HCT116 (cell line): ENCODE data around the gene COL2A1. TPM values are rescaled to one million over a fixed set of nuclear protein-coding genes. Genes with fewer than 3 reads are reported as not detected.

Source experiments
- ATAC-seq: fragments of 200-7000 bp; cut with Tn5 transposase; 2 replicates; pipeline ENCODE4 v1.9.1; 2020; ENCODE audit warnings: mild to moderate bottlenecking, moderate library complexity
- BruUV-seq: library from RNA; stranded (reverse); fragments of 400-500 nt; replicated peaks from 2 replicates; lab custom pipeline; 2021; lab: Mats Ljungman, UMichigan
- CTCF ChIA-PET: fragments of 300-600 bp; sonication (Branson Sonifier 250); formaldehyde crosslinking; loops from one replicate; lab custom pipeline; 2021; ENCODE audit warnings: antibody characterized with exemption; lab: Charles Lee
- POLR2A ChIA-PET: fragments of 300-600, 350-600 bp; sonication (Branson Sonifier 250); formaldehyde crosslinking; loops from one replicate; lab custom pipeline; 2021; ENCODE audit warnings: antibody characterized with exemption; lab: Charles Lee
- RAD21 ChIA-PET, 2 experiments: fragments of 300-600 bp; sonication (Branson Sonifier 250); formaldehyde crosslinking; loops; one replicate each; lab custom pipeline; 2023; ENCODE audit warnings: low total read pairs in 2 of 2; ENCODE audit not compliant: uncharacterized antibody in 2 of 2, unreplicated experiment in 2 of 2, low non-redundant PET in 1 of 2; lab: Charles Lee
- DNase-seq: peaks from one replicate; pipeline ENCODE4 v3.0.0-alpha.2; 2010; ENCODE audit warnings: low read depth, low spot score
- H2AFZ ChIP-seq: fragments of 200-600 bp; shearing (Covaris generic), sonication (generic); 2 replicates; pipeline ENCODE4 v1.6.1; 2017; ENCODE audit warnings: low read depth, mixed run types, mixed read lengths, antibody characterized with exemption, low read length; ENCODE audit not compliant: poor library complexity, severe bottlenecking
- H3K27ac ChIP-seq: 2 replicates; pipeline ENCODE4 v1.5.1; 2012; ENCODE audit warnings: low read depth, low read length
- H3K27me3 ChIP-seq: fragments of 200-600 bp; sonication (generic); 2 replicates; pipeline ENCODE4 v1.6.1; 2016; ENCODE audit warnings: mixed run types, low read length, mixed read lengths; ENCODE audit not compliant: insufficient read depth
- H3K36me3 ChIP-seq, 2 experiments: fragments of 200-500 bp in 1 of 2; fragments of 200-600 bp in 1 of 2; sonication (Bioruptor generic) in 1 of 2; sonication (generic) in 1 of 2; 2 replicates each; pipeline versions ENCODE4 v1.5.1 to v1.6.1; 2014 to 2016; ENCODE audit warnings: low read length in 2 of 2, inconsistent platforms in 1 of 2, mixed read lengths in 1 of 2, mixed run types in 1 of 2; ENCODE audit not compliant: insufficient read depth in 2 of 2, control insufficient read depth in 1 of 2
- H3K4me1 ChIP-seq, 2 experiments: fragments of 200-600 bp in 1 of 2; sonication (generic) in 1 of 2; 2 replicates each; pipeline versions ENCODE4 v1.5.1 to v1.6.1; 2012 to 2017; ENCODE audit warnings: low read length in 2 of 2, inconsistent platforms in 1 of 2, mild to moderate bottlenecking in 1 of 2, mixed read lengths in 1 of 2, mixed run types in 1 of 2, moderate library complexity in 1 of 2; ENCODE audit not compliant: insufficient read depth in 2 of 2, control insufficient read depth in 1 of 2
- H3K4me2 ChIP-seq: fragments of 200-600 bp; sonication (generic); 2 replicates; pipeline ENCODE4 v1.6.1; 2017; ENCODE audit warnings: mixed run types, low read length, mixed read lengths
- H3K4me3 ChIP-seq, 2 experiments: fragments of 200-600 bp in 1 of 2; sonication (generic) in 1 of 2; replicated peaks in 1 of 2; 2 replicates each; pipeline ENCODE4 v1.5.1; 2011 to 2016; ENCODE audit warnings: low read length in 2 of 2, control low read depth in 1 of 2, low read depth in 1 of 2, mild to moderate bottlenecking in 1 of 2, mixed read lengths in 1 of 2, mixed run types in 1 of 2
- H3K79me2 ChIP-seq: fragments of 200-600 bp; sonication (generic); 2 replicates; pipeline ENCODE4 v1.6.1; 2017; ENCODE audit warnings: mild to moderate bottlenecking, mixed run types, low read length, moderate library complexity, mixed read lengths; ENCODE audit not compliant: insufficient read depth
- H3K9ac ChIP-seq: fragments of 200-600 bp; sonication (generic); 2 replicates; pipeline ENCODE4 v1.6.1; 2016; ENCODE audit warnings: low read length, mixed read lengths
- H3K9me2 ChIP-seq: fragments of 200-600 bp; sonication (generic), shearing (Covaris generic); 2 replicates; pipeline ENCODE4 v1.6.1; 2017; ENCODE audit warnings: mixed run types, mild to moderate bottlenecking, moderate library complexity; ENCODE audit not compliant: insufficient read depth
- H3K9me3 ChIP-seq, 2 experiments: fragments of 200-500 bp in 1 of 2; fragments of 200-600 bp in 1 of 2; sonication (Bioruptor generic) in 1 of 2; sonication (generic) in 1 of 2; 2 replicates each; pipeline ENCODE4 v1.6.1; 2014 to 2017; ENCODE audit warnings: low read length in 2 of 2, mixed read lengths in 2 of 2, inconsistent platforms in 1 of 2, low read depth in 1 of 2, mild to moderate bottlenecking in 1 of 2, mixed run types in 1 of 2, moderate library complexity in 1 of 2; ENCODE audit not compliant: control insufficient read depth in 1 of 2, insufficient read depth in 1 of 2
- H4K20me1 ChIP-seq: fragments of 200-600 bp; sonication (generic), shearing (Covaris generic); 2 replicates; pipeline ENCODE4 v1.6.1; 2017; ENCODE audit warnings: mixed run types, mild to moderate bottlenecking, moderate library complexity; ENCODE audit not compliant: insufficient read depth
- CBX3 ChIP-seq: IDR thresholded peaks from 2 replicates; pipeline ENCODE4 v1.6.1; 2012; ENCODE audit warnings: low read depth
- EGR1 ChIP-seq: IDR thresholded peaks from 2 replicates; pipeline ENCODE4 v1.6.1; 2012; ENCODE audit warnings: low read depth
- ELF1 ChIP-seq: IDR thresholded peaks from 2 replicates; pipeline ENCODE4 v1.6.1; 2012; ENCODE audit warnings: low read depth, borderline replicate concordance
- EZH2 ChIP-seq: fragments of 200-600 bp; sonication (generic); IDR thresholded peaks from 2 replicates; pipeline ENCODE4 v1.6.1; 2017; ENCODE audit warnings: antibody characterized with exemption, mixed run types
- EZH2phosphoT487 ChIP-seq: fragments of 200-600 bp; IDR thresholded peaks from 2 replicates; pipeline ENCODE4 v1.6.1; 2018; ENCODE audit warnings: antibody characterized with exemption, borderline replicate concordance
- FOSL1 ChIP-seq: IDR thresholded peaks from 2 replicates; pipeline ENCODE4 v1.6.1; 2012; ENCODE audit warnings: low read depth
- JUND ChIP-seq: IDR thresholded peaks from 2 replicates; pipeline ENCODE4 v1.6.1; 2012
- MAX ChIP-seq: IDR thresholded peaks from 2 replicates; pipeline ENCODE4 v1.6.1; 2012
- POLR2A ChIP-seq: IDR thresholded peaks from 2 replicates; pipeline ENCODE4 v1.7.0; 2011; ENCODE audit warnings: borderline replicate concordance; ENCODE audit not compliant: insufficient read depth, insufficient read length; ENCODE audit errors: extremely low read depth
- POLR2AphosphoS5 ChIP-seq: IDR thresholded peaks from 2 replicates; pipeline ENCODE4 v1.6.1; 2011; ENCODE audit warnings: mild to moderate bottlenecking, low read depth, low read length, moderate library complexity
- RAD21 ChIP-seq: IDR thresholded peaks from 2 replicates; pipeline ENCODE4 v1.6.1; 2012; ENCODE audit warnings: low read depth, mild to moderate bottlenecking
- REST ChIP-seq: IDR thresholded peaks from 2 replicates; pipeline ENCODE4 v1.6.1; 2012; ENCODE audit warnings: low read depth
- SIN3A ChIP-seq: IDR thresholded peaks from 2 replicates; pipeline ENCODE4 v1.6.1; 2012; ENCODE audit warnings: low read depth
- SP1 ChIP-seq: IDR thresholded peaks from 2 replicates; pipeline ENCODE4 v1.6.1; 2012; ENCODE audit warnings: low read depth
- SRF ChIP-seq: IDR thresholded peaks from 2 replicates; pipeline ENCODE4 v1.6.1; 2012; ENCODE audit warnings: low read depth
- TCF7L2 ChIP-seq: IDR thresholded peaks from 2 replicates; pipeline ENCODE4 v1.7.0; 2011; ENCODE audit warnings: borderline replicate concordance, inconsistent platforms; ENCODE audit not compliant: insufficient read depth, insufficient read length; ENCODE audit errors: extremely low read depth
- YY1 ChIP-seq: IDR thresholded peaks from 2 replicates; pipeline ENCODE4 v1.6.1; 2011; ENCODE audit warnings: low read length, low read depth, moderate library complexity, mild to moderate bottlenecking; ENCODE audit not compliant: insufficient replicate concordance; ENCODE audit errors: extremely low read depth
- ZFX ChIP-seq: fragments of 450-650 bp; IDR thresholded peaks from 2 replicates; pipeline ENCODE4 v1.6.1; 2017
- ZNF274 ChIP-seq: fragments of 200-500 bp; sonication (Bioruptor generic); IDR thresholded peaks from 2 replicates; pipeline ENCODE4 v1.6.1; 2014; ENCODE audit warnings: mild to moderate bottlenecking, low read depth, low read length, inconsistent platforms
- intact Hi-C: fragments of 100-400 bp; cut with micrococcal nuclease; formaldehyde crosslinking; loops from 2 replicates; pipeline ENCODE4 v1.10.0; 2022
- total RNA-seq: library from RNA; stranded (reverse); gene quantifications from one replicate; pipeline ENCODE4 v1.2.1, GENCODE V29; 2021; ENCODE audit not compliant: unreplicated experiment
- TF ChIP-seq, protein P1 (sequence below): IDR thresholded peaks from 2 replicates; pipeline ENCODE4 v1.6.1; 2012

The COL2A1 gene
- total RNA-seq, 1 experiment from 2014 or later: 0.22 TPM

- H3K9me3 ChIP-seq: no peaks in the 10 kb centered on the region
- no peak overlapping the region for H2AFZ ChIP-seq
- ChIA-PET RAD21 (no interaction called here), CTCF (no interaction called here), POLR2A (no interaction called here)
- no peaks in the 10 kb centered on the region for H3K9me2 ChIP-seq
- no peaks in the 10 kb centered on the region for H3K79me2 ChIP-seq
- H3K4me1 ChIP-seq: no peaks in the 10 kb centered on the region
- H3K27ac ChIP-seq: no peak overlapping the region
- H3K4me3 ChIP-seq: no peak overlapping the region
- H3K36me3 ChIP-seq: peaks cover 21 to 22% of the 10 kb centered on the region in 2 experiments
- H4K20me1 ChIP-seq: no peaks in the 10 kb centered on the region
- ATAC-seq: no peak
- no TSS peak for BruUV-seq
- no peak overlapping the region for H3K4me2 ChIP-seq
- no peak overlapping the region for H3K9ac ChIP-seq
- DNase-seq: no peak
- no peaks in the 10 kb centered on the region for H3K27me3 ChIP-seq
- intact Hi-C loops: no loop called here
- TF ChIP-seq EGR1: no peak
- TF ChIP-seq SP1: no peak
- TF ChIP-seq MAX: no peak
- no peak for TF ChIP-seq SIN3A
- TF ChIP-seq ZFX: no peak
- no peak for TF ChIP-seq TCF7L2
- TF ChIP-seq ELF1: no peak
- TF ChIP-seq RAD21: no peak
- TF ChIP-seq, protein P1, sequence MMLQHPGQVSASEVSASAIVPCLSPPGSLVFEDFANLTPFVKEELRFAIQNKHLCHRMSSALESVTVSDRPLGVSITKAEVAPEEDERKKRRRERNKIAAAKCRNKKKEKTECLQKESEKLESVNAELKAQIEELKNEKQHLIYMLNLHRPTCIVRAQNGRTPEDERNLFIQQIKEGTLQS: no peak
- no peak for TF ChIP-seq REST
- no peak for TF ChIP-seq ZNF274
- TF ChIP-seq EZH2: no peak
- no peak for TF ChIP-seq POLR2A
- TF ChIP-seq FOSL1: no peak
- no peak for TF ChIP-seq CBX3
- TF ChIP-seq JUND: no peak
- no peak for TF ChIP-seq SRF
- no peak for TF ChIP-seq YY1
- TF ChIP-seq EZH2phosphoT487: no peak
- TF ChIP-seq POLR2AphosphoS5: no peak
These were observed 39.5 kb upstream of the COL2A1 start for GRCh38 chr12:48043771-48044170.
